ENCODE data around the gene NPR2.

- TF ChIP-seq, protein P1, sequence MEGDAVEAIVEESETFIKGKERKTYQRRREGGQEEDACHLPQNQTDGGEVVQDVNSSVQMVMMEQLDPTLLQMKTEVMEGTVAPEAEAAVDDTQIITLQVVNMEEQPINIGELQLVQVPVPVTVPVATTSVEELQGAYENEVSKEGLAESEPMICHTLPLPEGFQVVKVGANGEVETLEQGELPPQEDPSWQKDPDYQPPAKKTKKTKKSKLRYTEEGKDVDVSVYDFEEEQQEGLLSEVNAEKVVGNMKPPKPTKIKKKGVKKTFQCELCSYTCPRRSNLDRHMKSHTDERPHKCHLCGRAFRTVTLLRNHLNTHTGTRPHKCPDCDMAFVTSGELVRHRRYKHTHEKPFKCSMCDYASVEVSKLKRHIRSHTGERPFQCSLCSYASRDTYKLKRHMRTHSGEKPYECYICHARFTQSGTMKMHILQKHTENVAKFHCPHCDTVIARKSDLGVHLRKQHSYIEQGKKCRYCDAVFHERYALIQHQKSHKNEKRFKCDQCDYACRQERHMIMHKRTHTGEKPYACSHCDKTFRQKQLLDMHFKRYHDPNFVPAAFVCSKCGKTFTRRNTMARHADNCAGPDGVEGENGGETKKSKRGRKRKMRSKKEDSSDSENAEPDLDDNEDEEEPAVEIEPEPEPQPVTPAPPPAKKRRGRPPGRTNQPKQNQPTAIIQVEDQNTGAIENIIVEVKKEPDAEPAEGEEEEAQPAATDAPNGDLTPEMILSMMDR (IDR thresholded peaks at IDR 0.05) = 0 out of 2 replicates have a peak, but pooled peaks have one; percentile 18
- TF ChIP-seq, protein P2, sequence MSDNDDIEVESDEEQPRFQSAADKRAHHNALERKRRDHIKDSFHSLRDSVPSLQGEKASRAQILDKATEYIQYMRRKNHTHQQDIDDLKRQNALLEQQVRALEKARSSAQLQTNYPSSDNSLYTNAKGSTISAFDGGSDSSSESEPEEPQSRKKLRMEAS (CRISPR knock-in tag; IDR thresholded peaks at IDR 0.05) = 0 out of 2 replicates have a peak, but pooled peaks have one; percentile 41
- TF ChIP-seq RORB (CRISPR knock-in tag; IDR thresholded peaks at IDR 0.05) (no peak), PRRX2 (CRISPR knock-in tag; IDR thresholded peaks at IDR 0.05) (no peak; the same call in 1 of the 2 replicates), JAZF1 (CRISPR knock-in tag; IDR thresholded peaks at IDR 0.05) (no peak), KAT7 (CRISPR knock-in tag; IDR thresholded peaks at IDR 0.05; ENCODE audit: borderline replicate concordance) (peak; percentile 94; the same call in 1 of the 2 replicates), IRF2 (CRISPR knock-in tag; IDR thresholded peaks at IDR 0.05; ENCODE audit: borderline replicate concordance, low read depth) (no peak), TEAD1 (CRISPR knock-in tag; IDR thresholded peaks at IDR 0.05) (0 out of 2 replicates have a peak, but pooled peaks have one; percentile 20), FOXJ3 (CRISPR knock-in tag; IDR thresholded peaks at IDR 0.05; ENCODE audit: borderline replicate concordance) (no peak), CDX4 (CRISPR knock-in tag; IDR thresholded peaks at IDR 0.05; ENCODE audit: borderline replicate concordance) (no peak), ZNF121 (CRISPR knock-in tag; IDR thresholded peaks at IDR 0.05) (no peak), NFYB (CRISPR knock-in tag; conservative IDR thresholded peaks at IDR 0.05; ENCODE audit: low read depth) (no peak)
- TF ChIP-seq, protein P3, sequence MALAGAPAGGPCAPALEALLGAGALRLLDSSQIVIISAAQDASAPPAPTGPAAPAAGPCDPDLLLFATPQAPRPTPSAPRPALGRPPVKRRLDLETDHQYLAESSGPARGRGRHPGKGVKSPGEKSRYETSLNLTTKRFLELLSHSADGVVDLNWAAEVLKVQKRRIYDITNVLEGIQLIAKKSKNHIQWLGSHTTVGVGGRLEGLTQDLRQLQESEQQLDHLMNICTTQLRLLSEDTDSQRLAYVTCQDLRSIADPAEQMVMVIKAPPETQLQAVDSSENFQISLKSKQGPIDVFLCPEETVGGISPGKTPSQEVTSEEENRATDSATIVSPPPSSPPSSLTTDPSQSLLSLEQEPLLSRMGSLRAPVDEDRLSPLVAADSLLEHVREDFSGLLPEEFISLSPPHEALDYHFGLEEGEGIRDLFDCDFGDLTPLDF (CRISPR knock-in tag; IDR thresholded peaks at IDR 0.05) = peak; percentile 64; the same call in 1 of the 2 replicates
- TF ChIP-seq, protein P4, sequence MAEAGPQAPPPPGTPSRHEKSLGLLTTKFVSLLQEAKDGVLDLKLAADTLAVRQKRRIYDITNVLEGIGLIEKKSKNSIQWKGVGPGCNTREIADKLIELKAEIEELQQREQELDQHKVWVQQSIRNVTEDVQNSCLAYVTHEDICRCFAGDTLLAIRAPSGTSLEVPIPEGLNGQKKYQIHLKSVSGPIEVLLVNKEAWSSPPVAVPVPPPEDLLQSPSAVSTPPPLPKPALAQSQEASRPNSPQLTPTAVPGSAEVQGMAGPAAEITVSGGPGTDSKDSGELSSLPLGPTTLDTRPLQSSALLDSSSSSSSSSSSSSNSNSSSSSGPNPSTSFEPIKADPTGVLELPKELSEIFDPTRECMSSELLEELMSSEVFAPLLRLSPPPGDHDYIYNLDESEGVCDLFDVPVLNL (CRISPR knock-in tag; IDR thresholded peaks at IDR 0.05; ENCODE audit: borderline replicate concordance, low read depth) = 0 out of 2 replicates have a peak, but pooled peaks have one; percentile 70
Observed at GRCh38 chr9:35756275-35757225, 34.8 kb upstream of the NPR2 start.

All from WTC11 (cell line).